Middle frontal gyrus (tissue), 1 donor: Measurements from ENCODE around the gene TMEM43.

ENCODE experiments used
- DNase-seq: peaks from one replicate; pipeline ENCODE4 v3.0.0-alpha.2; 2015; ENCODE audit warnings: low spot score; ENCODE audit errors: extremely low spot score

Gene TMEM43

DNA sequence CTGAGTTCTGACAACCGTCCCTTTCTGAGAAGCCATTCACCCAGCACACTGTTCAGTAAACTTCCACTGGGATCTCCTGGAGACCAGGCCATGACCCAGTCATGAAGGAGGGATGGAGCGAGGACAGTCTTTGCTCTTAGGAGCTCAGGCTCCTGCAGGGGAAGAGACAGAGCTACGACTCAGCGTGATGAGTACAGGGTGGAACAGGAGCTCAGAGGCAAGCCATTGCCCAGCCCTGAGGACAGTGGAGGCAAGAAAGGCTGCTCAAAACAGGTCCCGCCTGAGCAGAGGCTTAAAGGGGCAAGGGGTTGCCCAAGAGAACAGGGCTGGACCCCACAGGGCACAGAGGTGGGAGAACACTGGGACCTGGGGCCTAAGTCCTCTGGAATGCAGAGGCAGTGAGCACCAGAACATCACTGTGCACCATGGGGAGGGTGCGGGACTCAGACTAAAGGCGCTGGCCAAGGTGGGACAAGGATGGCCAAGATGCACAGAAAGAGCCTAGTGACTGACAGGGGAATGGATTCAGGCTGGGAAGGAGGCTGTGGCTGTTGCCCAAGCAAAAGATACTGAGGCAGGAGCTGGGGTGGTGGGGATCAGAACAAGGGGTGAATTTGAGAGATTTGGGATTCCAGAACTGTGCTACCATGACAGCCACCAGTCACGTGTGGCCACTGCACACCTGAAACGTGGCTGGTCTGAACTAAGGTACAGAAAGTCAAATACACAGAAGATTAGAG lies 25.8 kb downstream of the TMEM43 start:
- no peak for DNase-seq

DNA sequence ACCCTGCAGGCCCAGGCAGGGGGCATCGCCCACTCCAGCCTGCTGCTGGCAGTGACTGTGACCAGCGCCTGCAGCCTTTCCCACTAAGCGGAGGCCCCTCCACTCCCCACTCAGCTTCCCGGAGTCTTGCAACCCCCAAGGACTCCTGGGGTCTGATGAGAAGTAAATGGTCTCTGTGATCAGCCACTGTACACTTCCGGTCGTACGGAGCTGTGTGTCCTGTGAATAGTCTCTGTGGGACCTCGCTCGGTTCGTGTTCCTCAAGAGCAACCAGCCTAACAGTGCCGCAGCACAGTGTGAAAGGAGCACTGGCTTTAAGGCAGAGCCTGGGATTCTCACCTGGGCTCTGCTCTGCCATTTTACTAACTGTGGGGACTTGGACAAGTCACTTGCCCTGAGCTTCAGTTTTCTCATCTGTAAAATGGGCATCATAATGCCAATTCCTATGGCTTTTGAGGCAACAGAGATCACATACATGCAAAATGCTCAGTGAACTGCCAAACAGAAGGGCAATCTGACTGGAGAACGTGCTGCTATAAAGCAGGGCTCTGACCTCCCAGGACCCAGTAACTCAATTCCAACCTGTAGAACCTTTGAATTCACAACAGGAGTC lies 26.7 kb downstream of the TMEM43 start:
- no peak for DNase-seq

DNA sequence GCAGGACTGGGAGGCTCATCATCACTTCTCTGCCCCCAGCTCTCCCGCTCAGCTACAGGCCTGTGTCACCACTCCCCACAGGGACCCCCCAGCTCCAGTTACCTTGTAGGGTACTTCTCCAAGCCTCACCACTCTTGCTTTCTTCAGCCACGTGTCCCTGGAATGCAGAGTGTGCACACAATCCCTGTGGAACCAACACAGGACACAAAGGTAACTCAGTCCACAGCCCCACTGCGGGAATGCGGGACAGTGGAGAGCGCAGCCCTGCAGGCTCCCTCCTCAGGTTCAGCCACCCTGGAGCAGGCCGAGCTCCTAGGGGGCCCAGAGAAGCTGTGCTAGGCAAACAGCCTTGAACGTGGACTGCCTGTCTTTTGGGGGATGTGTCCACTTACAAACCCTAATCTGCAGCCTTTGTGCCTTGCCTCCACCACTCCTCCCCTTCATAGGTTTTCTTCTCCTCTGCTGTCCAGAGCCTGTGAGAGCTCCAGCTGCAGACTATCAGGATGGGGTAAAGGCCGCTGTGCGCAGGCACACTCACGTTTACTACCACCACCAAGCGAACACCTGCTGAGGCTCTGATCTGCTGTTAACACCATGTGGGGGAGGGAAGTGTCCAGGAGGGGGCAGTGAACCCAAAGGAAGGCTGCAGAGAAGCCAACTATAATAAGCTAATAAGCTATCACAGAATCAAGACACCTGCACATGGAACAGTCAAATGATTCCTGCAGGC lies 27.5 kb downstream of the TMEM43 start:
- no peak for DNase-seq

DNA sequence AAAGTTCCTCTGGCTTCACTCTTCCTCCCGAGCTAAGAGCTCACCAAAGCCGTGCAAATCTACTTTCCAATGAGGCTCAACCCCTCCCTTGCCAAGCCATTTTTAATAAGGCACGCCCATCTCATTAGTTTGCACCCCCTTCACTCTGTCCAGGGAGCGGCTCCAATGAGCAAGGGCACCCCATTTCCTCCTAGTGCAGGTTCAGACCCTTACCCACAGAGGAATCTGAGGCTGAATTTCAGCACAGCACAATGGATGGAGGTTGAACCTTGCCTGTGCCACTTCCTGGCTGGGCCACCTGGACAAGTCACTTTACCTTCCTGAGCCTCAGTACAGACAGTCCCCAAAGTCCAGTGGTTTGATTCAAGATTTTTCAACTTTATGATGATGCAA lies 28.1 kb downstream of the TMEM43 start:
- DNase-seq, result no peak

DNA sequence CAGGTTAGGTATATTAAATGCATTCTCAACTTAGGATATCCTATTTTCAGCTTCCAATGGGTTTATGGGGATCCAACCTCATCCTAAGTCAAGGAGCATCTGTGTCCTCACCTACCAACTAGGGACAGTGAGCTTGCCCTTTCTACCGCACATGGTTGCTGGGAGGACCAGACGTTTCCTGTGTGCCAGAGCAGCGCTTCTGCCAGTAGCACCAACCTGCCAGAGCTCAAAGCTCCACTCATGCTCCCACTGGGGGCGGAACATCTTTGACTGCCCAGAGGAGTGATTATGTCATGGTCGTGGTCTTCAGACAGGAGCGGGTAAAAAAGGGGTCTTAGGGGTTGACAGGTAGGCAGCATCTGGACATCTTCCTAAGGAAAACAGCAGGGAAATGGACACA lies 28.8 kb downstream of the TMEM43 start:
- no peak for DNase-seq

DNA sequence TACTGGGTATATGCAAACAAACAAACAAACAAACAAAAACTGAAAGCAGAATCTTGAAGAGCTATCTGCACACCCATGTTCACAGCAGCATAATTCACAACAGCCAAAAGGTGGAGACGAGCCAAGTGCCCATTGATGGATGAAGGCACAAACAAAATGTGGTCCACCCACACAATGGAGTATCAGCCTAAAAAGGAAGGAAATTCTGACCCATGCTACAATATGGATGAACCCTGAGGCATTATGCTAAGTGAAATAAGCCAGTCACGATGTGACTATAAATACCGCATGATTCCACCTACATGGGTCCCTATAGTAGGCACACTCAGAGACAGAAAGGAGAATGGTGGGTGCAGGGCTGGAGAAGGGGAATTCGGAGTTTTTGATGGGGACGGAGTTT lies 29.4 kb downstream of the TMEM43 start:
- DNase-seq, result no peak

DNA sequence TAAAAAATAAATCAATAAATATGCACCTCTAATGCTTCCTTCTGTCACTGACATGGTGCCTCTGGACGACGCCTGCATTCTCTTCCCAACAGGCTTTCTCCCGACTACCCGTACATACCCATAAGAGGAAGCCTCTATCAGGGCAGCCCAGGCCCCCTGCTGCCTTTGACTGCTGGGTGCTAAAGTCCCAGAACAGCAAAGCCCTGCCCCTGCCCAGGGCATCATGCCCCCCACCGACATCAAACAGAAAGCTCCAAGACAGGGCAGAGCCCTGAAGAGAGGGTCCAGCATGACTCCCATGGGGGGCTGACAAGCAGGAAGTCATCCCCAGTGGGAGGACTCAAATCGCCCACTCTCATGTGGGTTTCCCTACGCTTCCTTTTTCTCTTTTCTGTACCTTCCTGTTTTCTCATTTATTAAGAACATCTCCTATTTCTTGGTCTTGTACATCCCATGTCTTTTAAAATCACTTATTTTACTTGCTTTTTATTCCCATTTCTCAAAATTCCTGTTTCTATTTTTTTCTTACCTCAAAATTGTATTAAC lies 30.1 kb downstream of the TMEM43 start:
- DNase-seq, result no peak

DNA sequence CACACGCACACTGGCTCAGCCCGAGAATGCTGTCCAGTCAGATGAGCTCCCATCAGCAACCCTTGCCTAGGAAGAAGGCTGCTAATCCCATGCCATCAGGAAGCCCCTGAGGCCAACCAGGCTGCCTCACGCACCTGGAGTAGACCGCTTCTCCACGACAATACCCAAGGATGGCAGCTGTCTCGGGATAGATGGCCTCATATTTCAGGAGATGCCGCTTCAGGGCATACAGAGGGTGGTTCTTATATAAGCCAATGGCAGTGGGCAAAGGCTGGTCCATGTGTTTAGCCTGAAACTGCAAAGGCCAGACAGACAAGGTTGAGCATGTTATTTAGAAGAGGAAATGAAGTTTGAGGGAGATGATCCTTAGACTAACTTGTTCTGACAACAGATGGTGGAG lies 31.3 kb downstream of the TMEM43 start:
- DNase-seq, result no peak

DNA sequence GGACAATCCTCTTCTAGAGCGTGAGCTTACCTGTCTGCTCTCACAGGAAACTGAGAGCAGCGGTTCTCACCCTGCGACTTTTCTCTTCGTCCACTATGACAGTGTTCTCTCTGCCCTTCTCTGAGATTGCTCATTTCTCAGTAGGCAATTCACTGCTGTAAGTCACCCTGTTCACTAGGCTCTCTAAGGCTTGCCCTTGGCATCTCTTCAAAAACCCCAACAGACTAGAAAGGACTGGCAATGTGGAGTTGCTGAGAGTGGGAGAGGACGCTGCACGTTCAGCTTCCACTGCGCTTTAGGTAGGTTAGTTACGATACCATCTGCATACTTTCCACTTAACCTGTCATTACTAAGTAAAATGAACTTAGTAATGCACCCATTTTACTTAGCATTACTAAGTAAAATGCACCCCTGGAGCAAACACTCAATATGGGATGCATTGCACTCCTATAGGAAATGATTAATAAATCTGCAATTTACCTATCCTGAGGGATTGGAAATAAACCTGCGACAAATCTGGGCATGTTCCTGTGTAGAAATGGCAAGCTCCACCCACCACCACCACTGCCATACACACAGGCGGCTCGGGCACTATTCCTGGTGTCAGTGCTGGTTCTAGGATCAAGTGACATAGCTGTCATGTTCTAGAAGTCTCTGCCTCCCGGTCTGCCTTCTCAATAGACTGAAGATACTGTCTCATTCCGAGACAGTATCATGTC lies 32.1 kb downstream of the TMEM43 start:
- no peak for DNase-seq

DNA sequence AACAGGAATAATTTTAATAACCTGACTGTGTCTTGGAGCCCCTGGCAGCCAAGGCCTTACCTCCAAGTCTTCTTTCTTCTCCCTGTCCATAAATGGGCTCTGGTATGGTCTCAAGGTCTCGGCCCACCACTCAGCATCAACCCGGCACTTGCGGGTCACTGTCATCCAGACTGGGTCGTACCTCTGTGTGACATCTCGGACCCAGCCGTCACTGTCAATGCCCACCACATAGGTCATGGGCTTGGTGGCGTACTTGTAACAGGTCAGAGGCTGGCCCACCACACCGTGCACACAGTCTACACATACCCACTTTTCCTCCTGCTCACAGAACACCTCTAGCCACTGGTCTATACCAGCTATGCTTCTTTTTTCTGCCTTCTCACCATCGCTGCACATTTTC lies 33.1 kb downstream of the TMEM43 start:
- DNase-seq, result no peak

DNA sequence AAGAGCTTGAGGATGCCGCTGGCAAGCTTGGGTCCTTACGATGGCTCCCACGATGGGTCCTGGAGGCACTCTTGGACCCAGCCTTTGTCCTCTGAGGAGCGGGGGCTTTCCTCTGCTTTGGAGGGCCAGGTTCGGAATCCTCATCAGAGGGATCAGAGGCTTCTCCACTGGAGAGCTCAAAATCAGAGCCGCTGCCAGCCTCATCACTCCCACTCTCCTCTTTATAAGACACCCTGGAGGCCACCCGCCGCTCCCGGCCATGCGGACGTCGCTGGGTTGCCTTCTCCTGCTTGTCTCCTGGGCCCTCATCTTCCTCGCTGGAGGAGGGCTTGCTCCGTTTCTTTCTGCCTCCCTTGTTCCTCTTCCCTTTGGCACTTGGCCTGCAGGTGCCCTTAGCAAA lies 33.5 kb downstream of the TMEM43 start:
- DNase-seq, result no peak

DNA sequence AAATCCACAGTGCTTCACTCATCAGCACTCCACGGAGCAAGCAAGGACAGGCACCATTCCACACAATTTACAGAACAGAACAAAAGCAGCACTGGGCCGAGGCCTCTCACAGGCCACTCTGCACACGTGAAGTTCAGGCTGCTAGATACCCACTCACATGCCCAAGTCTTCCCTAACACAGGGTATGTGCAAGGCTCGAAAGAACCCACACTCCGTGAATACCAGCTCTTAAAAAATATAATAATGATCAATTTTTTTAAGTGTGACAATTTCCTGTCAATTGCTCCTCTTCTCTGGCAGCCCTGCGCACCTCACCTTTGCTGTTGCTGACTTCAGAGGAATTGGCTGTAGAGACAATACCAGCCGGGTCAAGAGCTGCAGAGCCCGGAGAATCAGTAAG lies 34.6 kb downstream of the TMEM43 start:
- DNase-seq, result no peak

DNA sequence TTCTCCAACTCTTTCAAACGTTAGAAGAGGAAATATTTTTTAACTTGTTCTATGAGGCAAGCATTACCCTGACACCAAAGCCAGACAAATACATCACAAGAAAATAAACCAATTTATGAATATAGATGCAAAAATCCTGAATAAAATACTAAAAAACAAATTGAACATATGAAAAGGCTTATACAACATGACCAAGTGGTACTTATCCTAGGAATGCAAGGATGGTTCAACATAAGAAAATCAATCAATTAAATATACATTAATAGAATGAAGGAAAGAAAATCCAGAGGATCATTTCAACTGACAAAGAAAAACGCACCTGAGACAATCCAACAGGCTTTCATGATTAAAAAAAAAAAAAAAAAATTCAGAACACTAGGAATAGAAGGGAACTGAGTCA lies 36.4 kb downstream of the TMEM43 start:
- DNase-seq, result no peak

DNA sequence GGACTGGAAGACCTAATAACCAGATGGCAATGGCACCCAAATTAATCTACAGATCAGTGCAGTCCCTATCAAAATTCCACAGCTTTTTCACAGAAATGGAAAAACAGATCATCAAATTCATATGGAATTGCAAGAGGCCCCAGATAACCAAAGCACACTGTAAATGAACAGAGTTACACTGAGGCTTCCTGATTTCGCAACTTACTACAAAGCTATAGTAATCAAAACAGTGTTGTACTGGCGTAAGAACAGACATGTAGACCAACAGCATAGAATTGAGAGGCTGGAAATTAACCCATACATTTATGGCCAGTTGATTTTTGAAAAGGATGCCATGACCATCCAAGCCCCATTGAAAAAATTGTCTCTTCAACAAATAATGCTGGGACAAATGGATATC lies 37.3 kb downstream of the TMEM43 start:
- DNase-seq, result no peak

DNA sequence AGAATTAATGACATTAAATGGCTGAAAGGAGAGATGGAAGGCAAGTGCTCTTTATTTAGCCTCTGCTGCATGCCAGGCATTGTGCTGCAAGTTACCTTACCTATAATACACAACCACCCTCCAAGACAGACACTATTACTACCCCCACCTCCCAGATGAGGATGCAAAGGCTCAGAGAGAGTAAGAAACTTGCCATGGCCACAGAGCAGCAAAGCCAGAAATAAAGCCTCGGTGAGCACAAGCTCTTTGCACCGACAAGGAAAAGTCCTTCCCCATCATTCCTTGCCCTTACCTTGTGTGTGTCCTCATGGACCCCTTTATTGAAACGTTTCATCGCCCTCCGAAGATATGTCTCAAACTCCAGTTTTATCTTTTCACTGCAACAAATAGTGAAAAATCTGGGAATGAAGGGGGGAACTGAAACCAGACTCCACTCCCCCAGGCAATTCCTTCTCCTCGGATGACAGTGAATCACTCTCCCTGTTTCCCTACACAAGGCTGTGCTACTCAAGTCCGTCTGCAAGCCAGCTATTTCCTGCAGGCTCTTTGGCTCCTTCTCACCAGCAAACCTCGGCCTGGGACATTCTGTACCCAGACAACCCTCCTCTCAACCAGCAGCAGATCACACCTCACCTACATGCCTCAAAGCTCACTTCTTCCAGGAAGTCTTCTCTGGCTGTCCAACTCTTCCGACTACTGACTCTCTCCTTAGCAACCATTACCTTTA lies 42.2 kb downstream of the TMEM43 start:
- DNase-seq, result no peak

DNA sequence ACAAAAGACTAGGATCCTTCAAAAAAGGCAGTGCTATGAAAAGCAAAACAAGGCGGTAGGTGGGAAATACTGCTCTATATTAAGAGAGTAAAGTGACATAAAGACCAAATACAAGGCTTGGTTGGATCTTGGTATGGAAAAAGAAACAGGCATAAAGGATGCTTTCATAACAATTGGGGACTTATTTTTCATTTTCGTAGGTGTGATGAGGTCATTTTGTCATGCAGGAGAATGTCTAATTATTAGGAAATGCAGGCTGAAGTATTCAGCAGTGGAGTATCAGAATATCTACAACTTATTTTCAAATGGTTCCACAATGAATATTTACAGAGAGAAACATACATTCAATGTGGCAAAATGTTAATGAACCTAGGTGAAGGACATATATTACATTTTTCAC lies 44.6 kb downstream of the TMEM43 start:
- no peak for DNase-seq

DNA sequence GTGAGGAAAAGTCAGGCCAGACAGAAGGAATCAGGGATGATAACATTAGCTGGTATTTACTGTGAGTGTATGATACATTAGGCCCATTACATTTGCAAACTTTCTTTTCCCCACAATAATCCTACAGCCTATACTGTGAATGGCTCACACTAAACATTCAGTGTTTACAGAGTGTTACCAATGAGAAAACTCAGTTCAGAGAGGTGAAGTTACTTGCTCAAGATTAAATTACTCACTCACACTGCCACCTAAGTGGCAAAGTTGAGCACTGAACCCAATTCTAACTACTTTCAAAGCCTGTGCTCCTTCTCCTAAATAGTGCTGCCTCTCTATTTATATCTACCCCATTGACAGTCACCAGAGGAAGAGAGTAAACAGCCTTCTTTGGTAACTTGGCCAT lies 45.0 kb downstream of the TMEM43 start:
- DNase-seq, result no peak

DNA sequence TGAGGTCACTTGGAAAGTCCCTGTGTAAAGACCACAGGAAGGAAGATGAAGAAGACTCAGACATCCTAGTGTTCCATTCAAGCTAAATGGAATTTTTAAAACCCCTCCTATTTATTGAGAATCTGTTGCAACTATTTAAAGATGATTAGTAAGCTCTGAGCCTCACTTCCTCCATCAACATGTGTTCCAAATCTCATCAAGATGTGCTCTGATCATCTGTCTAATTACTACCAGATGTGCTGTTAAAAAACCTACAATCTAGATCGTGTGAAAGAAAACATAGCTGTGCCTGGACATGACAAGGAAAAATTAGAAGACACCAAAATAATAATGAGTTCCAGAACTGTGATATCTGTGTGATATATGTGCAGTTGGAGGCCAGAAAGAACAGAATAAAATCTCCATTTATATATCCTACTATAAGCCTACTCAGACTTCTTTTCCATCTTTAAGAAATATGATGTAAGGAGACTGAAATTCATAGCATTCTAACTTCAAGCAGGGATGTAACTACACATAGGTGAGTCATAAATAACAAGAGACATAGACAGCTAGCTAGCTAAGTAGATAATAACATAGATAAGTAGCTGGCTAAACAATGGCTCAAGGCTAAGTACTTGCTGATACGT lies 45.8 kb downstream of the TMEM43 start:
- DNase-seq, result no peak

DNA sequence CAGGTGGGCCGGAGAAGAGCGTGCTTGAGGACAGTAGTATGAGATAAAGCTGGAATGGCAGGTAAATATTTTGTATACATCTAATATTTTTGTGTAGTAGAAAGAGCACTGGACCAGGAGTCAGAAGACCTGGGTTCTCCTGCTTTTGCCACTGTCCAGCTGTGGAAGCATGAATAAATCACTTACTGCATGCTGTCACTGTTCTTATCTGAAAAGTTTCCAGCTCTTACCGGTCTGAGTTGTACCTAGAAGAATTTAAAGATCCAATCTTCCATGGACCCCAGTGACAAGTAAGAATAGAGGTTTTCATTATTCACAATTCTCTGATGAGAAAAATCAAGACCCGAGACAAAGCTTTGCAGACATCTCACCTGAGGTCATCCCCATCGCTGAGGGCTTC lies 47.6 kb downstream of the TMEM43 start:
- no peak for DNase-seq

DNA sequence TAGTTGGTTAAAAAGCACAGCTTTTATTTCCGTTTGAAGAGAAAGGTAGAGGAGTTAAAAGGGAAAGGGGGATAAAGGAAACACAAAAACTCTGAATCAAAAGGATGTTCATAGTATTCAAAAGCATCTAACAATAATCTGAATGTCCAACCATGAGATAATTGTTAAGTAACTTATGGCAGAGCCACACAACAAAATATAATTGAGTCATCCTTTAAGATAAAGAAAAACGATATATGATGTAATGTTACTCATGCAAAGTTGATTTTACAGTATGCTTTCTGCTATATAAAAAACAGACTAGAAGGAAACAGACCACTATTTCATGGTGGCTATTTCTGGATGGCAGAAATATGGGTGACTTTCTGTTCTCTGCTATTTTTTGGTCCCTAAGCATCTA lies 49.6 kb downstream of the TMEM43 start:
- no peak for DNase-seq
